H1 (cell line): ENCODE results near the gene KRTAP1-5. TPM values are rescaled to one million over a fixed set of nuclear protein-coding genes. Genes with fewer than 3 reads are reported as not detected.

Experiments used
- CTCF ChIA-PET: fragments of 300-600 bp; sonication (Branson Sonifier 250); formaldehyde crosslinking; loops from one replicate; lab custom pipeline; 2021; ENCODE audit not compliant: partially characterized antibody; lab: Charles Lee
- POLR2A ChIA-PET: fragments of 300-600 bp; sonication (Branson Sonifier 250); formaldehyde crosslinking; loops from one replicate; lab custom pipeline; 2021; ENCODE audit warnings: inconsistent platforms; ENCODE audit not compliant: partially characterized antibody; lab: Charles Lee
- DNase-seq, 2 experiments: peaks; one replicate each; pipeline versions ENCODE4 v3.0.0 to v3.0.0-alpha.2; 2010 to 2022; ENCODE audit warnings: low spot score in 2 of 2, low read depth in 1 of 2, mixed read lengths in 1 of 2
- FAIRE-seq: peaks from 2 replicates; lab custom pipeline; 2011; peaks lifted over from hg19 to GRCh38; lab: Jason Lieb, UNC
- H2AFZ ChIP-seq: 2 replicates; pipeline ENCODE4 v1.8.1; 2012; ENCODE audit warnings: low read length, inconsistent platforms
- H2AK5ac ChIP-seq: 2 replicates; pipeline ENCODE4 v1.6.1; 2013; ENCODE audit warnings: low read depth, low read length
- H2BK120ac ChIP-seq: replicated peaks from 2 replicates; pipeline ENCODE3; 2013; ENCODE audit warnings: low read depth, low read length, inconsistent platforms
- H2BK12ac ChIP-seq: 2 replicates; pipeline ENCODE4 v1.6.1; 2013; ENCODE audit warnings: low read depth, low read length
- H2BK15ac ChIP-seq: 2 replicates; pipeline ENCODE4 v1.6.1; 2013; ENCODE audit warnings: low read length
- H2BK20ac ChIP-seq: 2 replicates; pipeline ENCODE4 v1.6.1; 2013; ENCODE audit warnings: low read length
- H2BK5ac ChIP-seq: 2 replicates; pipeline ENCODE4 v1.6.1; 2013; ENCODE audit warnings: low read depth, low read length
- H3K14ac ChIP-seq: 2 replicates; pipeline ENCODE4 v1.6.1; 2013; ENCODE audit warnings: inconsistent platforms; ENCODE audit not compliant: insufficient read length
- H3K18ac ChIP-seq: 2 replicates; pipeline ENCODE4 v1.6.1; 2013; ENCODE audit warnings: low read length; ENCODE audit errors: extremely low read depth
- H3K23ac ChIP-seq: 2 replicates; pipeline ENCODE4 v1.6.1; 2013; ENCODE audit warnings: inconsistent platforms; ENCODE audit not compliant: insufficient read length
- H3K23me2 ChIP-seq: 2 replicates; pipeline ENCODE4 v1.6.1; 2013; ENCODE audit warnings: low read depth, low read length
- H3K27ac ChIP-seq: 2 replicates; pipeline ENCODE4 v1.6.1; 2011; ENCODE audit warnings: low read depth, low read length, inconsistent platforms
- H3K27me3 ChIP-seq, 4 experiments: replicated peaks in 1 of 4; 1 replicate in 1 of 4; 2 replicates in 3 of 4; pipeline versions ENCODE4 v1.6.1 to v1.8.1; 2011 to 2013; ENCODE audit warnings: low read length in 3 of 4, mild to moderate bottlenecking in 3 of 4, inconsistent platforms in 2 of 4, mixed read lengths in 2 of 4, moderate library complexity in 1 of 4; ENCODE audit not compliant: control insufficient read depth in 3 of 4, insufficient read depth in 3 of 4; ENCODE audit errors: extremely low read depth in 1 of 4
- H3K36me3 ChIP-seq, 4 experiments: 2 replicates each; pipeline versions ENCODE4 v1.6.1 to v1.8.1; 2011 to 2013; ENCODE audit warnings: mild to moderate bottlenecking in 4 of 4, low read length in 3 of 4, moderate library complexity in 2 of 4, control low read depth in 1 of 4, inconsistent platforms in 1 of 4; ENCODE audit not compliant: insufficient read depth in 4 of 4, control insufficient read depth in 2 of 4
- H3K4ac ChIP-seq: replicated peaks from 2 replicates; pipeline ENCODE3; 2013; ENCODE audit warnings: low read length, low read depth, mixed read lengths, inconsistent platforms; ENCODE audit not compliant: insufficient read length
- H3K4me1 ChIP-seq, 4 experiments: replicated peaks in 1 of 4; 1 replicate in 1 of 4; 2 replicates in 3 of 4; pipeline versions ENCODE4 v1.6.1 to v1.8.1; 2011 to 2013; ENCODE audit warnings: low read length in 3 of 4, inconsistent platforms in 2 of 4, mixed read lengths in 1 of 4; ENCODE audit not compliant: insufficient read depth in 4 of 4, control insufficient read depth in 3 of 4
- H3K4me2 ChIP-seq, 2 experiments: 2 replicates each; pipeline versions ENCODE4 v1.6.1 to v1.8.1; 2011 to 2013; ENCODE audit warnings: low read depth in 2 of 2, low read length in 2 of 2, control low read depth in 1 of 2, inconsistent platforms in 1 of 2, mild to moderate bottlenecking in 1 of 2; ENCODE audit not compliant: insufficient read depth in 1 of 2
- H3K4me3 ChIP-seq, 4 experiments: fragments of 200-600, 300-600 bp in 1 of 4; sonication (generic), shearing (Covaris generic), sonication (Bioruptor Twin) in 1 of 4; 2 replicates each; pipeline versions ENCODE4 v1.5.1 to v1.8.1; 2011 to 2016; ENCODE audit warnings: low read length in 4 of 4, low read depth in 3 of 4, control low read depth in 2 of 4, inconsistent platforms in 2 of 4, mild to moderate bottlenecking in 2 of 4, mixed read lengths in 1 of 4, moderate library complexity in 1 of 4; ENCODE audit not compliant: insufficient read depth in 2 of 4; ENCODE audit errors: extremely low read depth in 1 of 4
- H3K56ac ChIP-seq: replicated peaks from 2 replicates; pipeline ENCODE3; 2013; ENCODE audit warnings: low read depth, mild to moderate bottlenecking, mixed read lengths, low read length, inconsistent platforms; ENCODE audit not compliant: insufficient read length
- H3K79me1 ChIP-seq: 2 replicates; pipeline ENCODE4 v1.6.1; 2013; ENCODE audit warnings: low read depth, low read length, control low read depth
- H3K79me2 ChIP-seq, 2 experiments: 2 replicates each; pipeline versions ENCODE4 v1.6.1 to v1.8.1; 2012 to 2013; ENCODE audit warnings: low read length in 2 of 2, mild to moderate bottlenecking in 2 of 2, inconsistent platforms in 1 of 2; ENCODE audit not compliant: insufficient read depth in 2 of 2, control insufficient read depth in 1 of 2
- H3K9ac ChIP-seq, 4 experiments: replicated peaks in 1 of 4; 1 replicate in 1 of 4; 2 replicates in 3 of 4; pipeline versions ENCODE4 v1.6.1 to v1.8.1; 2011 to 2013; ENCODE audit warnings: low read depth in 3 of 4, low read length in 3 of 4, control low read depth in 2 of 4, mild to moderate bottlenecking in 2 of 4, moderate library complexity in 2 of 4, inconsistent platforms in 1 of 4; ENCODE audit errors: extremely low read depth in 1 of 4
- H3K9me3 ChIP-seq, 2 experiments: 2 replicates each; pipeline versions ENCODE4 v1.6.1 to v1.8.1; 2012 to 2013; ENCODE audit warnings: mild to moderate bottlenecking in 2 of 2, moderate library complexity in 2 of 2, control low read depth in 1 of 2, inconsistent platforms in 1 of 2, low read depth in 1 of 2, low read length in 1 of 2, mixed read lengths in 1 of 2; ENCODE audit not compliant: insufficient read depth in 2 of 2
- H4K20me1 ChIP-seq, 2 experiments: replicated peaks in 1 of 2; 2 replicates each; pipeline versions ENCODE3 to v1.8.1; 2011 to 2013; ENCODE audit warnings: inconsistent platforms in 2 of 2, low read length in 2 of 2, mild to moderate bottlenecking in 1 of 2; ENCODE audit not compliant: insufficient read depth in 2 of 2, control insufficient read depth in 1 of 2
- H4K5ac ChIP-seq: 2 replicates; pipeline ENCODE4 v1.6.1; 2013; ENCODE audit warnings: low read length, low read depth, mixed read lengths, inconsistent platforms; ENCODE audit not compliant: insufficient read length
- H4K8ac ChIP-seq: 2 replicates; pipeline ENCODE4 v1.8.0; 2013; ENCODE audit warnings: mild to moderate bottlenecking, moderate library complexity, low read length, inconsistent platforms; ENCODE audit not compliant: insufficient read depth; ENCODE audit errors: extremely low read depth
- H4K91ac ChIP-seq: replicated peaks from 2 replicates; pipeline ENCODE3; 2013; ENCODE audit warnings: low read length, mixed read lengths, inconsistent platforms; ENCODE audit not compliant: insufficient read length
- HDAC6 ChIP-seq: IDR thresholded peaks from one replicate; pipeline ENCODE4 v1.7.1; 2012; ENCODE audit warnings: low read depth, mild to moderate bottlenecking, inconsistent platforms, low read length, moderate library complexity
- JUN ChIP-seq: IDR thresholded peaks from 2 replicates; pipeline ENCODE4 v1.6.1; 2011; ENCODE audit warnings: low read depth, mild to moderate bottlenecking, improper control_type of control experiment, low read length
- POLR2AphosphoS5 ChIP-seq: IDR thresholded peaks from 2 replicates; pipeline ENCODE4 v1.6.1; 2011; ENCODE audit warnings: low read depth, low read length
- SIN3A ChIP-seq, 2 experiments: IDR thresholded peaks in 1 of 2; conservative IDR thresholded peaks in 1 of 2; 2 replicates each; pipeline ENCODE4 v1.6.1; 2011 to 2012; ENCODE audit warnings: low read length in 2 of 2, improper control_type of control experiment in 1 of 2, low read depth in 1 of 2, mild to moderate bottlenecking in 1 of 2
- YY1 ChIP-seq: IDR thresholded peaks from 2 replicates; pipeline ENCODE4 v1.6.1; 2011; ENCODE audit warnings: low read depth, mild to moderate bottlenecking, low read length
- WGBS, 2 experiments: shearing (Covaris generic) in 1 of 2; methylation state at CpG; one replicate each; pipeline versions ENCODE4 v1.1.6 to v1.1.7; 2013 to 2015; ENCODE audit warnings: low lambda C conversion rate in 2 of 2, mixed read lengths in 2 of 2, inconsistent platforms in 1 of 2, low coverage in 1 of 2, missing lambda C conversion rate in 1 of 2; ENCODE audit not compliant: insufficient replicate concordance in 2 of 2, insufficient coverage in 1 of 2, insufficient read length in 1 of 2; ENCODE audit errors: extremely low coverage in 1 of 2, missing lambda C conversion rate in 1 of 2; 5-methylcytosine and 5-hydroxymethylcytosine counted together
- polyA plus RNA-seq, 7 experiments: library from polyadenylated mRNA; depleted of rRNA in 3 of 7; stranded (reverse) in 5 of 7; unstranded in 2 of 7; fragments of >200 nt in 5 of 7; fragments of 200-250 nt in 2 of 7; gene quantifications; 1 replicate in 5 of 7; 2 replicates in 1 of 7; 4 replicates in 1 of 7; pipeline versions ENCODE4 v1.2.1 to v1.2.3, GENCODE V29; 2011 to 2013; ENCODE audit warnings: missing spikeins in 2 of 7, mixed read lengths in 2 of 7
- total RNA-seq: library from RNA; stranded (reverse); fragmentation: NEBNext Ultra II Directional; extraction: Animal tissue kit (Norgen Biotek cat#: 25700); gene quantifications from 2 replicates; pipeline ENCODE4 v1.2.1, GENCODE V29; 2021

Gene KRTAP1-5
- total and polyA plus RNA-seq, 2 of the 8 experiments (the other 6 are each of a cell fraction or from before 2014, with no cell fraction given): not detected

- Histone ChIP-seq H4K5ac (no peak within 1 kb of the TSS), H2BK120ac (no peak within 1 kb of the TSS), H3K79me2 (no peaks in the 10 kb centered on the region), H3K27me3 (no peaks in the 10 kb centered on the region), H3K56ac (no peak within 1 kb of the TSS), H4K91ac (no peak within 1 kb of the TSS), H3K23ac (no peak within 1 kb of the TSS), H3K4ac (no peak within 1 kb of the TSS), H3K27ac (no peak within 1 kb of the TSS), H3K23me2 (no peaks in the 10 kb centered on the region), H3K18ac (no peak within 1 kb of the TSS), H2BK15ac (no peak within 1 kb of the TSS), H3K79me1 (no peaks in the 10 kb centered on the region), H3K36me3 (no peaks in the 10 kb centered on the region), H2BK12ac (no peak within 1 kb of the TSS), H4K8ac (no peak within 1 kb of the TSS; the same call in 1 of the 2 replicates), H2BK5ac (no peak within 1 kb of the TSS), H3K9ac (no peak within 1 kb of the TSS), H3K9me3 (no peaks in the 10 kb centered on the region), H2AFZ (no peak within 1 kb of the TSS), H2AK5ac (no peak within 1 kb of the TSS), H3K4me1 (no peaks in the 10 kb centered on the region; a peak in 1 of 7 replicates), H4K20me1 (no peaks in the 10 kb centered on the region), H3K4me2 (no peak within 1 kb of the TSS), H2BK20ac (no peak within 1 kb of the TSS), H3K4me3 (no peak within 1 kb of the TSS), H3K14ac (no peak within 1 kb of the TSS)
- TF ChIP-seq YY1 (no peak), POLR2AphosphoS5 (no peak), SIN3A (conservative IDR thresholded peaks at IDR 0.05 in 1 of 2, IDR thresholded peaks at IDR 0.05 in 1 of 2; ENCODE audit: low read depth in 1 of 2, low read length in 2 of 2) (no peak), JUN (no peak), HDAC6 (no peak)
- DNase-seq (no peak), FAIRE-seq (no peak)
- CTCF ChIA-PET: interaction anchor here (1.2 to 2.0 kb wide), 2 partner anchors 9 to 20 kb away, joined by 4 to 5 read pairs; no protein-coding TSS in a partner anchor
- 82% methylated on average over 11 of the region's 12 CpGs; no CpG with 5 or more reads in 1 of the 2 experiments for WGBS, 2 experiments
- POLR2A ChIA-PET: no interaction called here
Observed at GRCh38 chr17:41029633-41030245, 2.7 kb upstream of the KRTAP1-5 start, which contains the start of gene KRTAP1-4. Gene KRTAP1-4, minus strand, starts transcription at chr17:41030195. Its CDS starts 117 bp downstream, at chr17:41030078.
